GM21576 (cell line): ENCODE data around the gene LINC01488.

Source experiments
- ATAC-seq: cut with Tn5 transposase; IDR thresholded peaks from one replicate; pipeline ENCODE4 v1.9.1; 2021; ENCODE audit warnings: mild to moderate bottlenecking, moderate library complexity; ENCODE audit not compliant: unreplicated experiment

Gene LINC01488

DNA sequence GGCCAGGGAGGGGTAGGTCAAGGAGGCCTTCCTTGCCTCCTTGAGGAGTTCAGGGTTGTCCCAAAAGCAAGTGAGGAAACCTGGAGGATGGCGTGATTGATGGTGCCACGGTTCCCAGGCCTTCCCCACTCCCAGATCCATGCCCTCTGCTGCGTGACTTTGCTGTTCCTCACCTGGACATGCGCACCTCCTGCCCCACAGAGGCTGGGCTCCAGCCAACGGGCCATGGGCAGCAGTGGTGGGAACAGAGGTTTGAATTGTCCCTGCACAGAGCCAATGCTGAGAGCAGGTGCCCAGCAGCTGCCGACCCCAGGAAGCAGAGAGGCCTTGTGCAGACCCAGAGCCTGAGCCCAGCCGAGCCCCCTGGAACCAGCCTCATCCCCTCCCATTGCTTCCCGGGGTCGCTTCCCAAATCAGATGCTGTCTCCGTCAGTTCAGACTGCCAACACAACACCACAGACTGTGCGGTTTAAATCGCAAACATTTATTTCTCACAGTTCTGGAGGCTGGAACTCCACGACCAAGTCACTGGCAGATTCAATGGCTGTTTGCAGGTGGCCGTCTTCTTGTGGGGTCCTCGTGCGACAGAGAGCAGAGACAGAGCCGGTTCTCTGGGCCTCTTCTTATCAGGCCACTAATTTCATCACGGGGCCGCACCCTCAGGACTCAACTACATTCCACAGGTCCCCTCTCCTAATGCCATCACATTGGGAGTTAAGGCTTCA, 6.2 kb upstream of the LINC01488 start:
- ATAC-seq, result no peak

DNA sequence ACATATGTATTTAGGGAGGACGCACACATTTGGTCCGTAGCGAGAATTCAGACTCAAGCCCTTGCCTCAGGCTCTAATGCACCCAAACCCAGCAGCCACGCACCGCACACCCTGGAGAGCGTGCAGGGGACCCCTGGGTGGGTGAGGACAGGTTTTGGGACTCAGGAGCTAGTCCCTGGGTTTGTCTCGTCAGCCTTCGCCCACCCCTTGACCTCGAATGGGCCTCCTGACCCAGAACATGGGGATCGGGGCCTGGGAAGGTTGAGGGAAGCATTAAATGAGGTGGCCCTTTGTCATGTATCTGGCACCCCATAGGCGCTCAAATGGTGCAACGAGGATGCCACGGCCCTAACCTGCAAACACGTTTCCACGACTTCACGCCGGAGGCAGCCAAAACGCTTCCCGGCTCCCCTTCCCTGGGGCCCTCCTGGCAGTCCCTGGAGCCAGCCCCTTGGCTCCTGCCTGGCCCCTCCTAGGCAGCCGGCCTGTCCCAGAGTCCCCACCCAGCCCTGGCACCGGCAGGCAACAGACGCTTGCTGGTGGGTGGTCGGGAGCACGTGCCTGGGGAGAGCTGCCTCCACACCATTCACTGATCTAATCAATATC, 5.5 kb upstream of the LINC01488 start:
- no peak for ATAC-seq

DNA sequence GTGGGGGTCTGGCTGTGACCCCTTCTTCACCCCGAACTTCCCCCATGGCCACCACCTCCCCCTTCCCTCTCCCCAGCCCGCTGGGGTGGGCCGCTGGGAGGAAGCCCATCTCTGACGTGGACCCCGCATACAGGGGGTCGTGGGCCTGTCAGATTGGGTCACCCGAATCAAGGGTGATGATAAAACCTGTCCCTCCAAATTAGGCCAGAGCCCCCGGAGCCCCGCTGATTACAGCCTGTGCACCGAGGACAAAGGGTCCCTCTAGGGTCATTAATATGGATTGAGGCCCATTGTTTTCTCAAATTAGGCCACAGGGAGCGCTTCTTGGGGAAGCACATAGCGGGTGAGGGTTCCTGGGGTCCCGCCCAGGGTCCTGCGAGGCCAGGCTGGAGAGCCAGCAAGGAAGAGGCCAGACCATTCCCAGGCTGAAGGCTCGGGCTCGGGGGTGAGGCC, 4.9 kb upstream of the LINC01488 start:
- ATAC-seq, result no peak

DNA sequence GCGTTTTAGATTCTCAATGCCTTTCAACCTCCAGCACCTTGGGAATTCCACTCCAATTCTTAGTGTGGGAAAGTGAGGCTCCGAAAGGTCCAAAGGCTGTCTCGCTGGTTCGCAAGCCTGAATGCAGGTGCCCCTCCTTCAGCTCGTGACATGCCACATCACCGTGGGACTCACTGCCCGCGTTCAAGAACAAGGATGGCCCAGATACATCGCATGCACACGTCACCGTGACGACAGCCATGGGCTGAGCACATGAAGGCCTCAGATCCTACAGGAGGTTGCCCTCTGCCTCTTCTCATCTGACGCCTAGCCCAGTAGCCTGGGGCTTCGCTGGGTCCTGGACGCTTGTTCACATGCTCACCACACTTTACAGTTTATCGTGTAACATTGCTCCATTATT, 4.4 kb upstream of the LINC01488 start:
- ATAC-seq, result no peak

DNA sequence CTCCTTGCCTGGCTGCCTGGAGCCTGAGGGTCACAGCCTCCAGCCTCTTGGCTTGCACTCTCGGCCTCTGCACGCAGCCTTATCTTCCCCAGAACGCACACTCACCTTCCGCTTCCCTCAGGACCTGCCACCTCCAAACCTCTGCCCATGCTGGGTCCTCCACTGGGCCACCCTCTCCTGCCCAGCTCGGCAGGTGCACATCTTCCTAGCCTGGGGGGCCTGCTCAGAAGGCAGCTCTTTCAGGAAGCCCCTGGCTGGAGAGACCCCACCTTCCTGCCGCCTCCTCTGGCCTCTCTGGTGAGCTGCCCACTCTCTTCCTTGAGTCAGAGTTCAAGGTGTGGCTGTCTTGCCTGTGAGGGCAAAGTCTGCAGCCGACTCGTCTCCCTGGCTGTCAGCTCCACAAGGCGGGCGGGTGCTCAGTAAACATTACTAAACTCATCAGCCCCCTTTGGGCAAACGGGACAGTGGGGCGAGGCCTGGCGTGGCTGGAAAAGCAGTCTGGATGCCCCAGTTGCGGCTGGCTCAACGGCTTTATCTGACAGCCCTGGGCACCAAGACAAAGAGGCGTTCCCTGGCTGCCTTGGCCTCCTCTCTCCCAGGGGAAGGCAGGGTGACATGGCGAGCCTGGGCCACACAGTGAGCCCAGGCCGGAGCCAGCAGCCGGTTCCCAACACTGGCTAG, 1.7 kb upstream of the LINC01488 start:
- ATAC-seq, result no peak

DNA sequence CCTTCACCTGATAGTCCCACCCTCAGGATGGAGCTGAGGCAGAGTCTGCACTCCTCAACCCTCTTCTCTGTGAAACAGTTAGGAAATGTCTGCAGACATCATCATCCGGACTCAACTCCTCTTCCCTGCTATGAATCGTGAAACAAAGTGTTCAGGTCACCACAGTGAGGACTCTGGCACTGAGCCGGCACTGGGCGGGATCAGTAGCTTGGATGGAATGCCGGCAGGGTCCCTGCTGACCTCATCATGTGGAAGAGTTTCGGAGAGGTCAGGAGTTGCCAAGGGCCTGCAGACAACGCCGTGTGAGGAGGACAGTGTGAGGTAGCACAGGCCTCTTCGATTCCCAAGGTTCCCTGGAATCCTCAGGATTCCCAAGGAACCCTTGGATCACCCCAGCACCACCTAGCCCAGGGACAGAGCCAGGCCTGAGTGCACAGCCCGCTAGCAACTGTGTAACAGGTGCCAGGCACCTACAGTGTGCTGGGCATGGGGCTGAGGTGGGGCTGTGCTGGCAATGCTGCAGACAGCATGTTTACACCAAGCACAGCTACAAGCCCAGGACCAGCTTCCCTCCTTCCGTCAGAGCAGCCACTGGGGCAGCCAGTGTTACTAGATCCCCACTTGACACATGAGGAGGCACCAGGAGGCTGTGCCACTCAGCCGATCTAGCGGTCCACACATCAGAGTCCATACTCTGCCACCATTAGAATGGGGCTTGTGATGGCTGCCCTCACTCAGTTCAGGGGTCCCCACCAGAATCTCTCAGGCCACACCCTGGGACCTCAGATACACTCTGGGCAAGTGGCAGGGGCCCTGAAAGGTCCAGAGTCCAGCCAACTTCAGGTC, 693 bp upstream of the LINC01488 start:
- no peak for ATAC-seq

DNA sequence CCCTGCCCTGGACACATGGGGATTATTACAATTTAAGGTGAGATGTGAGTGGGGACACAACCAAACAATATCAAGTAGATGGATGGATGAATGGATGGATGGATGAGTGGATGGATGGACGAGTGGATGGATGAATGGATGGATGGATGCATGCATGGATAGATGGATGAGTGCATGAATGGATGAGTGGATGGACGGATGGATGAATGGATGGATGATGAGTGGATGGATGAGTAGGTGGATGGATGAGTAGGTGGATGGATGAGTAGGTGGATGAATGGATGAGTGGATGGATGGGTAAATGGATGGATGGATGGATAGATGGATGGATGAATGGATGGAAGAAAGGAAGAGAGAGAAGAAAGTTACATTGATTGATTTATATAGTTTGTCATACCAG, 859 bp downstream of the LINC01488 start:
- no peak for ATAC-seq

DNA sequence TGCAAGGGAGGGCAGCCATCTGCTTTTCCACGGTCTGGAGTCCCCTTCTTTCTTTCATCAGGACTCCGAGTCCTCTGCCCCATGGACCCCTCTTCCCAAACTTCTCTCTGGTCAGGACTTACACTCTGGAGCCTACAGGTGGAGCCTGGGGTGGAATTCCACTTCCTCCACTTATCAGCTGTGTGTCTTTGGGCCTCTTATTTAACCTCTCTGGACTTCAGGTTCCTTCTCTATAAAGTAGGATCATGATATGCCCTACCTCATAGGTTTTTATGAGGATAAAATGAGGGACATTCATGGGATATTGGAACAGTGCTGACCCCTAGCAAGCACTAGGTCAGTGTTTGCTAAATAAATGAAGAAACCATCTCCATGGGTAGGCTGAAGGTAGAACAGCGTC, 1.7 kb downstream of the LINC01488 start:
- no peak for ATAC-seq

DNA sequence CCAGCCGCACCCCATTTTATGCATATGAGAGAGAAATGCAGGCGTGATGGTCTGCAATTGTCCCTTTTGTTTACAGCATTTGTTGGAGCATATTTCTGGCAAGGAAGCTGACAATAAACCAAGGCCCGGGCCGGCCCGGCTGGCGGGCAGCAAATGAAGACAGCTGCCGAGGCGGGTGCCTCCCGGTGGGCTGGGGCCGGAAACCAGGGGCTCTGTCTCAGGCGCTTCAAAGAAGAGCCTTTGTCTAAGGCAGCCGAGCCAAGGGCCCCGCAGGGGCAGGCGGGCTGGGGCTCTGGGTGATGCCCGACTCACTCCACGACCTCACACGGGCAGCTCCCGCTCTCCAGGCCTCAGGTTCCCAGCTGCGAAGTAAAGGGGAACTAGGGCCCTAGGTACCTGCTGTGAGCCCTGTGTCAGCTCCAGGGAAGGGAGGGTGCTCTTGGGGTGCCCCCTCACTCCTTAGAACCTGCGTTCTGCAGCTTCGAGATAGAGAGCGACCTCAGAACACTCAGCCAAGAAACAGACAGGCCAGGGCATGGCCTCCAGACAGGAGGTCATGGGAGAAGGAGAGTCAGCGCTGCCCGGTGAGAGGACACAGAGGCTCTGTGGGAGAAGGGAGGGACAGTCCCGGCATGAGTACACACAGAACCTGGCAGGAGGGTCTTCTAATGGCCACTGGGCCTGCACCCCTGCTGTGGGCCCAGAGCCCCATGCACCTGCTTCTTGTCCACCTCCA, 2.4 kb downstream of the LINC01488 start:
- no peak for ATAC-seq

DNA sequence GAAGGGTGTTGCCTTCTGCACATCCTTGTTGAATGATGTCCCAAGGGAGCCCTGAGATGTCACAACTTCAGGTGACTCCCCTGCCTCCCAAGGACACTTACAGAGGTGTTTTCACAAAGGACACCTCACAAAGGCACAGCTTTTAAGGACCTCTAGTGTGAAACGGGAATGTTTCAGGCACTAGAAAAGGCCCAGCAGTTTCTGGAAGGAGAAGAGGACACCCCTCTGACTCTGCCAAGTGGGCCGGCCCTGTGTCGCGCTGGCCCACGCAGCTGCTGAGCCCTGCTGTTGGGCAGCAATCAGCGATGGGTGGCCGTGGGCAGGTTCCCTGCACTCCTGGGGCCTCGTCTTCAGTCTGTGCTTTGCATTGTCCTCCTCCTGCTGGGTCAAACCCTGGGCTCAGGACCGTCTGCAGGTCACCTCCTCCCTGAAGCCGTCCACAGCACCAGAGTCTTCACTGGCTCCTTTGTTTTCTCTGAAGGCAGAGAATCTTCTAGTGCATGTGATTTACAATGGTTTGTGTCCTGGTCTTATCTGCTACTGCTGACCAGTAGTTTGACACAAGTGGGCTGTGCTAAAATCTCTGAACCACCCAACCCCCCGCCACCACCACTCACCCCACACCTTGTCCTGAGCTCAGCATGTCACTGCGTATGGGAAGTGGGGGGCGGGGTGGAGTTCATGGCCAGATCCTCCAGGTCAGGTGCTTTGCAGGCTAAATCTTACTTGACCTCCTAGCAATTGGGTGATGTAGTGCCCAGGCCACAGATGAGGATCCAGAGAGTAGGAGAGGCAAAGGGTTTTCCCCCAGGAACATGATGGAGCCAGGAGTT, 3.2 kb downstream of the LINC01488 start:
- no peak for ATAC-seq

DNA sequence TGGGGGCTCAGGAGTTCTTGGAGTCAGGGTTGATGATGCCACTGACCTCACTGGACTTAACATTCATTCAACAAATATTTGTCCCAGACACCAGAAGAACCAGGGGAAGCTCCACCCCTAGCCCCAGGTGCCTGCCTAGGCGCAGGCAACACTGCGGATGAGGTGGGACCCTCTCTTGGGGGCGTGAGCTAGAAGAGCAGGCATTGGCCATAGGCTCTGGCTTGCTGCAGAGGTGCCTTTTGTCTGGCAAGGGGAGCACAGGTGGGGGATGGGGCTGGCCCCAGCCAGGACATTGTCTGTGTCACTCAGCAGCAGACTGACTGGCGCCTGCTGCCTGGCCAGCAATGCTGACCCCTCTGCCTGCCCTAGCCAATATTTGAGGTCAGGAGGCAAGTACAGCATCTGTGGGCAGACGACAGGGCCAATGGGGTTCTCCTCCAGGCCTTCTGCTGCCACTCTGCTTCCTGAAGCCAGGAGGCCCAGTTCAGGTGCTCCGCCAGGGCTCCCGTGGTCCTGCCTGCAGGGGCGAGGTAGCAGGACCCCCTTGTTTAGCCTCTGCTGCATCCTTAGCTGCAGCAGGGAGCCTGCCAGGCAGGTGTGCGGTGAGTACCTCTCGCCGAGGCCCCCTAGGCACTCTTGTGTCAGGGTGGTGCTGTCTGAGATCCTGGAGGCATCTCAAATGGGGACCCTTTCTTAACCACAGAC, 4.0 kb downstream of the LINC01488 start:
- ATAC-seq, result no peak

DNA sequence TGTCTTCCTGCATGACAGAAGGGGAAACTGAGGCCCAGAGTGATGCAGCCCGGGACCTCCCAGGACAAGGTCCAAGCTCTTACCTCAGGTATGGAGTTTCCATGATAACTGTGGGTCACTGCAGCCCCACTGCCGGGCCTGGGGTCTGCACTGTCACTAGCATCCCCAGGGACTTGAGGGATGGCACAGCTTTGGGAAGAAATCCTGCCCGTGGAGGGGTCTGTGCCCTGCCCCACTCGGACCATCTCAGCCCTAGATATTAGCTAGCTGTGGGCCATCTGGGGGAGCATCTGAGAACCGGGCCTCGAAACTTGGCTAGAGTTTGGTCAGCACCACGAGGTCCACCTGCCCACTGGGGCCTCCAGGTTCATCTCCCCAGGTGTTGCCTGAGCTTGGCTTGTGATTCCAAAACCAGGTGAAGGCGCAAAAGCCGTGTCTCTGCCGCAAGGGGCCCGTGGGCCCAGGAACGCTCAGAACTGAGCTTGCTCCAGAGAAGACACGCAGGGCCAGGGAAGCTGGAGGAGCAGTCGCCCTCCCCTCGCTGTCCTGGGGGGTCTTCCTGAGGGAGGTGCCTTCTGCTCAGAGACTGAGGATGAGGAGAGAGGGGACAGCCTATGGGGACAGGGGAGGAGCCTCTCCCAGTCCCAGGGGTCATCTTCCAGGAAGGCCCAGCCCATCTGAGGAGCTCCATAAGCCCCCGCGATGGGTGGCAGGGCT, 4.8 kb downstream of the LINC01488 start:
- ATAC-seq, result no peak

DNA sequence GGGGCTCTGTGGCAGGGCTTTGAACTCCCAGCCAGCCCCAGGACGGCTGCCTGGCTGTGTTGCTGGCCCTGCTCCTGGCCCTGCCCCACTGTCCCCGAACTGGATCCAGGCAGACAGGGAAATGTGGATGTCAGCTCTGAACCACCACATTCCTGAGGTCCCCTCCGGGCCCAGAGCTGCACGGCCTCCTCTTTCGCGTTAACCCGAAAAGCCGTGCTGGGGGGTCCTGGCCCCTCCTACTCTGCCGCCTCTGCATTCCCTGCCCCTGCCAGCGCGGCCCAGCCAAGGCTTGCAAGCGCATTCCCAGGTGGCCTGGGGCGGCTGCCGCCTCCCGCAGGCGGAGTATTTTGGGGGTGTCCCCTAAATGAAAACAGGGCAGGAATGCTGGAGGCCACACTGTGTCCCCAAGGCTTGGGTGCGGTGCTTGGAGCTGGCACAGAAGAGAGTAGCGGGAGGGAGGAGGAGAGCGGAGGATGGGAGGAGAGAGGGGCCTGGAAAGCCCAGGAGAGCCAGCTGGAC, 5.4 kb downstream of the LINC01488 start:
- ATAC-seq, result no peak

DNA sequence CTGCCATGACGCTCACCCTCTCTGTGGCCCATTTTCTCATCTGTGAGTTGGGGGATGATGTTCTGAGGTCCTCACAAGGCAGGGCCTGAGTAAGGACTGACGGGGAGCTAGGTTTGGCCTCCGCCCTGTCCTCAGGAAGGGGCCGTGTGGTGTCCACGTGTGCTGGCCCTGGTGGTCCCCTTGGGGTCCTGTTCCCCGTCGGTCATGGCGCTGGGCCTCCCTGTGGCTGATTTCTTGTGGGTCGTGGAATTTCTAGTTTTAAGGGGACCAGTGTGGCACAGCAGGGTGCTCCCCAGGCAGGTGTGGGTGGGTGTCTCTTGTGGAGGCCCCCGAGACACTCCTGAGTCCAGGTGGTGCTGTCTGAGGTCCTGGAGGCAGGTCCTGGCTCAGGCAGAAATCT, 5.9 kb downstream of the LINC01488 start:
- no peak for ATAC-seq

DNA sequence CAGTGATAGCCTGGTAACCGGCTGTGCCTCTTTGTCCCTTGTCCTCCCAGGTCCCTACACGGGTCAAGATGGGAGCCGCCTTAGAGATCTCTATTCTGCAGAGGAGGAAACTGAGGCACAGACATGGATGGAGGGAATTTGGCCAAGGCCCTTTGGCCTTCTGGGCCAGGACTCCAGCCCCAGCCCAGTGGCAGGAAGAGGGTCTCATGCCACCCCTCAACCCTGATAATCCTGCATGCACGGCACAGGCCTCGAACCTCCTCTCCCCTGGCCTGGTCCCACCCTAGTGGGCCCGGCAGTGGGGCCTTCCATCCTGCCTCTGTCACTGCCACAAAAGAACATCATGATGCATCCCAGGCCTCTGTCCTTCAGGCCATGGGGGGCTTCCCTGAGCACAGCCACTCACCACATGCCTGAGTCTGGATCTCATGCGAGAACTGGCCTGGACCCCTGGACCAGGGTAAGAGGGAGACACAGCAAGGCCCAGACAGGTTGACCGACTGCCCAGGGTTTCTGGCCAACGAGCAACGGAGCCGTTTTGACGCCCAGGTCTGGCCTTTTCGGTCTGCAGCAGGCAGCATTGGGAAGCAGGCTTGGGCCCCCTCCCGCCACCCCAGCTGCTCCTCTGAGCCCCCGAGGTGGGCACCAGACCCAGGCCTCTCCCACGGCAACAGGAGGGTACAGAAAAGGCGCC, 6.5 kb downstream of the LINC01488 start:
- ATAC-seq, result no peak

DNA sequence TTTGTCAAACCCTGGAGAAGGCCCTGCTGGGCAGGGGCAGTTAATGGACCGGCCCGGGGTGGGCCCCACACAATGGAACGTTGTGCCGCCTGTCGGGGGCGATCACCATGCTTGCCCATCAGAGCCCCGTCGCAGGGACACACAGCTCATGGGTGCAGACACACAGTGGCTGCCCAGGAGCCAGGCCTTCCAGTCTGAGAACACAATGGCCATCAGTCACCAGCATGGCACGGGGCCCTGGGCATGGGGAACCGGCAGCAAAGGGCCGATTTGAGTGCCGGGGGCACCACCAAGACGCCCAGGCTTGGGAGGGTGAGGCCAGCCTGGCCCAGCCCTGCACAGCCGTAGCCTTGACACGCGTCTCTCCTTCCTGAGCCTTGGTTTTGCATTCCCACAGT, 7.1 kb downstream of the LINC01488 start:
- ATAC-seq, result no peak

DNA sequence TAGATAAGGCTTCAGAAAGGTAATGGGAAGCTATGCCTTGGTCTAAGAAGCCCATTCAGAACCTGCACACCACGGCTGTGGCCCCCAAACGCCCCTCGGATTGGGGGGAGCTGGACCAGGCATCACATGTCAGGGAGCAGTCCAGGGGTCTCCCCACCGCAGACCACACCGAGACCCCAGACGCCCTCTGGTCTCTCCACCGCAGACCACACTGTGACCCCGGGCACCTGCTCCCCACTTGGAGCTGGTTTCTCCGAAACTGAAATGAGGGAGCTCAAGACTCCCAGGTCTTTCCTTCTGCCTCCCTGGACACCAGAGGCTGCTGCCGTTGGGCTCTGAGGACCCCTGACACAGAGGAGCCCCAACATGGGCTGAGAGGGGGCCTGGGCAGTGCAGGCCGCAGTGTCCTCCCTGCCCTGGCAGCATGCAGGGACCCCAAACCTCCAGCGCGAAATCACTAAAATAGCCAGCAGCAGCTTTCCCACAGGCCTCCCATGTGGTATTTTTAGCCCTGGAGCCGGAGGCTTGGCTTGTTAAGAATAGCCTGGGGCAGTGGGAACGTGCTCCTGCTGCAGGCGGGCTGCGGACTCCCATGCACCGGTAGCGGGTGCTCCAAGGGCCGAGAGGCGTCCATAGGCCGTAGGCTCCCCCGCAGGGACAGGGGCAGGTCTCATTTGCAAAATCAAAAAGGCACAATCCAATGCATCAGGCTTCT, 7.7 kb downstream of the LINC01488 start:
- ATAC-seq, result no peak
